Measurements from ENCODE around the gene MESD.

GRCh38 chr15:81006124-81006523, 16.5 kb upstream of the MESD start:
- TF ChIP-seq CTCF (conservative IDR thresholded peaks at IDR 0.05 in 1 of 2, IDR thresholded peaks at IDR 0.05 in 1 of 2; ENCODE audit: extremely low read depth in 1 of 2, insufficient read depth in 1 of 2, low read depth in 1 of 2, low read length in 2 of 2): no peak
- no peak for TF ChIP-seq EZH2 (IDR thresholded peaks at IDR 0.05; ENCODE audit: borderline replicate concordance, low read length)
